Mammary epithelial cell (primary cell): ENCODE measurements around the gene GPRIN3.

Experiments used
- CTCF ChIP-seq, 2 donors: IDR thresholded peaks in 1 of 2; conservative IDR thresholded peaks in 1 of 2; 2 replicates each; pipeline ENCODE4 v1.5.1; 2011 to 2012; ENCODE audit warnings: inconsistent platforms in 2 of 2, low read length in 2 of 2, mild to moderate bottlenecking in 2 of 2, control low read depth in 1 of 2, low read depth in 1 of 2; ENCODE audit not compliant: insufficient read depth in 1 of 2; ENCODE audit errors: extremely low read depth in 1 of 2
- EZH2 ChIP-seq: IDR thresholded peaks from 2 replicates; pipeline ENCODE4 v1.6.1; 2012; ENCODE audit warnings: low read length, inconsistent platforms, borderline replicate concordance

- TF ChIP-seq CTCF (conservative IDR thresholded peaks at IDR 0.05 in 1 of 2, IDR thresholded peaks at IDR 0.05 in 1 of 2; ENCODE audit: extremely low read depth in 1 of 2, insufficient read depth in 1 of 2, low read depth in 1 of 2, low read length in 2 of 2) (no peak), EZH2 (no peak)
These were observed 531 bp upstream of the GPRIN3 start for GRCh38 chr4:89308161-89308500.
